HG03558 (cell line): ENCODE measurements around the gene CRYBG2.
"Not testable (repeated sequence)": the region's sequence is repeated elsewhere in the genome, so short reads cannot be mapped to it uniquely, and the experiment has no call there.

Source experiments
- ATAC-seq: cut with Tn5 transposase; IDR thresholded peaks from one replicate; pipeline ENCODE4 v1.9.1; 2021; ENCODE audit warnings: moderate number of reproducible peaks; ENCODE audit not compliant: unreplicated experiment; ENCODE audit errors: extremely low read depth

The CRYBG2 gene

DNA sequence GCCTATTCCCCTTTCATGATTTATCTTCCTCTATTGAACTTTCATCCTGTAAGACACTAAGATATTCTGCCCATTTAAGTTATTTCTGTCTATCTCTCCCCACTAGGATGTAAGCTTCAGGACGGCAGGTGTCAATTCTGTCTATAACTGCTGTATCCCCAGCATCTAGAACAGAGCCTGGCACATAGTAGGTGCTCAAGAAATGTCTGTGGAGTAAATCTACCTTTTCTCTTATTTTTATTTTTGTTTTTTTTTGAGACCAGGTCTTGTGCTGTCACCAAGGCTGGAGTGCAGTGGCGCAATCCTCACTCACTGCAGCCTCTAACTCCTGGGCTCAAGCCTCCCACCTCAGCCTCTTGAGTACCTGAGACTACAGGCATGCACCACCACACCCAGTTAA, 30.5 kb downstream of the CRYBG2 start:
- no peak for ATAC-seq

DNA sequence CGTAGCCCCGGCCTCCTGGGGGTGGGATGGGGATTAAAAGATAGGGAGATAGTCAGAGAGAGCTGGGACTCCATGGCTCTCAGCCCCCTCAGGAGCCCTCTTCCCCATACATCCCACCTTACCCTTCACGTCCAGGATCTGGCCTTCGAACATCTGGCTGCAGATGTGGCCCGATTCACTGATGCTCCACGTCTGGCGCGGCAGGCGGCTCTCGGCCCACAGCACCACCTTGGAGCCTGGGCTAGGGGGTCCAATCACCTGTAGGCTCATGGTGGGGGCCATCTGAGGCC, 31.9 kb downstream of the CRYBG2 start:
- ATAC-seq: no peak

DNA sequence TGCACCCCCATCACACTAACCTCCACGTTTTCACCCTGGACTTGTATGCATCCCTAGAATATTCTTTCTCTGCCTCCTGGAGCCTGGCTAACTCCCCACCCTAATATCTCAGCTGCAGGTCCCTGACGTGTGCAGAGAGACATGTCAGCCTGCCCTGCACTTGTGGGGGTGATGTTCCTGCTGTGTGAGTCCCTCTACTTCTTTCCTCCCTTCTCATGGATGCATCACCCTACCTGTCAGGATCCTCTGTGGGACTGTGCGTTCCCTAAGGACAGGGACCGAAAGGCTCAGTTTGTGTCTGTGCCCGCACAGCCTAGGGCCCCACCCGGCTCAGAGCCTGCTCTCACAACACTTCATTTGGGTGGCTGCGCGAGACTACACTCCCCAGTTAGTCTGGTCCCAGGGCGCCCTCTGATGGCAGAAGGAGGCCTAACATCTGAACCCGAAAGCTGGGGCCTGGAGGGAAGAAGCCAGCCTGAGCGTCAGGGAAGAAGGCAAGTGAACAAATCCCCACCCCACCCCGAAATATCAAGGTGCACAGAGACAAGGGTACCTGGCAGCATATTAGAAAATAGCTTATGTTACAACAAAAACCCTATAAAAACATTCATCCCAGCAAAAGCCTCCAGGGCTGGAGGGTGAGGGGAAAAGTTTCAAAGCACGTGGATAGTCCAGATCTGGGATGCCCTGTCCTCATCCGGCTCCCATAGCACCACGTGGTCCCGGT, 32.5 kb downstream of the CRYBG2 start:
- no peak for ATAC-seq

- no peak for ATAC-seq
Observed at GRCh38 chr1:26320896-26321295, 33.0 kb downstream of the CRYBG2 start.

- ATAC-seq: no peak
Observed at GRCh38 chr1:26318338-26319064, 35.4 kb downstream of the CRYBG2 start.

- ATAC-seq: no peak
Observed at GRCh38 chr1:26317612-26318337, 36.2 kb downstream of the CRYBG2 start, which contains the start of gene CD52. Gene CD52, plus strand, starts transcription at chr1:26317958. Its CDS starts 60 bp downstream, at chr1:26318018.

- no peak for ATAC-seq
Observed at GRCh38 chr1:26317146-26317545, 36.8 kb downstream of the CRYBG2 start.

- ATAC-seq: no peak
Observed at GRCh38 chr1:26315874-26316850, 37.8 kb downstream of the CRYBG2 start.

DNA sequence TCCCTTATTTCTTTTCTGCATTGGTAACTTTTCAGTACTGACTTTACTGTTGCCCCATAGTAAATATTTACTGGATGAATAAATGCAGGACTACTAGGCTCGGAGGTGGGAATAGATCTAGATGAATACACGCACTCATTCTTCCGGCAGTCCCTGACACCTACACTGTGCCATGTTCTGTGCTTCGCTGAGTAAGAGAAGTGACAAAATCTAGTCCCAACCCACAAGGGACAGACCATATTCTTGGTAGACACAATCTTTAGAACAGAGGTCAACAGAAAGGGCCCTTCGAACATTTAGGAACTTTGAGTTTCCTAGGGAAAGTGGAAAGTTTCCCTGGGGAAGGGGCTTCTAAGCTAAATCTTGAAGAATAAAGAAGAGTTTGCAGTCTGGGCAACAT, 39.4 kb downstream of the CRYBG2 start:
- ATAC-seq: no peak

DNA sequence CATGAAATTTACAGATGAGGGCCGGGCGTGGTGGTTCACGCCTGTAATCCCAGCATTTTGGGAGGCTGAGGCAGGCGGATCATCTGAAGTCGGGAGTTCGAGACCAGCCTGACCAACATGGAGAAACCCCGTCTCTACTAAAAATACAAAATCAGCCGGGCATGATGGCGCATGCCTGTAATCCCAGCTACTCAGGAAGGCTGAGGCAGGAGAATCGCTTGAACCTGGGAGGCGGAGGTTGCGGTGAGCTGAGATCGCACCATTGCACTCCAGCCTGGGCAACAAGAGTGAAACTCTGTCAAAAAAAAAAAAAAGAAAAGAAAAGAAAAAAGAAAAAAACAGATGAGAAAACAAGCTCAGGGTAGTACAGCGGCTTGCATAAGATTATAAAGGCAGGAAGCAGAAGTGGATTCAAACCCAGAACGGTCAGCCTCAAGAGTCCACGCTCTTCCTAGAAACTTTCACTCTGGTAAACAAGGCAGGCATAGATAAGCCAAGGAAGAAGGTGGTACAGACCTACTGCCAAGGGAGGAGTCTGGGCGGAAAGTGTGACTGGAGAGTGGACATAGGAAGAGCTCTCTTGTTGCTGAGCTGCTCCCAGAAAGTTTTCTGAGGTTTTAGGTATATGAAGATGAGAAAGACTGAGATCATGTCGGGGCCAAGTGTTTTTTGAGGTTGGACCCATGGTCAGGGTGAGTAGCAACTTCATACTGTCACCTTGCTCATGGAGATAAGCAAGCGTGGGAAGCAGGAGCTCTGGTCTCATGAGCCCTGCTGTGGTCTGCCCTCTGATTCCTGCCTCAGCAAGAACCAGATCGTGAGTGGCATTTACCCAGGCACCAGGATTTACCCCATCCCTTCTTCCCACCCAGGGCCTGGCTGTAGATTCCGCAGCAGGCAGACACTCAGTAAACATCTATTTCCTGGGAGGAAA, 45.7 kb downstream of the CRYBG2 start:
- ATAC-seq: not testable (repeated sequence)

DNA sequence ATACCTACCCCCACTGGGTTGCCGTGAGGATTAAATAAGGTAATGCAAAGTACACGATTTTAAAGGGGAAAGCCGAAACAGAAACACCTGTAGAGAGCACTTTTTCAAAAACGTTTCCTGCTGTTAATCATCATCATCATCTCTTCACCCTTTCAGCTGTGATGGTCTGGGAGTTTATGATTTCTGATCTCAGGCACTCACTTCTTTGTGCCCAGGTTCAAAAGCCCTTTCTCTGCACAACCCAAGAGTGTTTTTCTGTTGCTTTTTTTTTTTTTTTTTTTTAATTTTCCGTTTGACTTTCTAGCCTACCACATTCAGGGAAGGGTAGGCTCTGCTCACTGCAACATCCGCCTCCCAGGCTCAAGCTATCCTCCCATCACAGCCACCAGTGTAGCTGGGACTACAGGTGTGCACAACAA, 46.6 kb downstream of the CRYBG2 start:
- no peak for ATAC-seq

GRCh38 chr1:26306290-26307229, 47.4 kb downstream of the CRYBG2 start, which contains the start of gene UBXN11:
Gene UBXN11, minus strand, starts transcription at chr1:26306636. Its CDS starts 3,753 bp downstream, at chr1:26302883.
- ATAC-seq: peak; percentile 91

DNA sequence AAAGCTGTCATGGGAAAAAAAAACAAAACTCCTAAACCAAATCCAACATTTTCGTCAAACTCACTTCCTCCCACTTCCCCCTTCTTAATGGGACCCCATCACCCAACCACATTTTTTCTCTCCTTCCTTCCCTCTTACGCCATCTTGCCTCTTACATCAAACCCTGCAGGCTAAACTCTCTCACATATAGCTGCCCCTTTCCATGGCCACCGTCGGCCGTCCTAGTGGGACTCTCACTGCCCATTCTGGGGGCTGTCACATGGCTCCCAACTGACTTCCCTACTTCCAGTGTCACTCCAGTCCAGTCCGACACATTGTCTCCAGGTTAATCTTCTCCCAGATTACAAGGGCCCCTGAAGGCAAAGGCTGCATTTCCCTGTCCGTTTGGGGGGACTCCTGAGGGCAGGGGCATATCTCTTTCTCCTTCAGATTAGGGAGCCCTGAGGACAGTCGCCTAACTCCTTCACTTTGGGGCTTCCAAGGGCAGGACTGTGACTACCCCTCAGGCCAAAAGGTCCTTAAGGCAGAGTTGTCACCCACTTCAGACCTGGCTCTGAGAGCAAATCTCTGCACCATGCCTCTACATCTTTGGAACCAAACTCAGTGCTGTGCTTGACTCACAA, 48.2 kb downstream of the CRYBG2 start:
- ATAC-seq: no peak

GRCh38 chr1:26302733-26303405, 51.1 kb downstream of the CRYBG2 start:
- no peak for ATAC-seq

GRCh38 chr1:26300578-26301275, 53.2 kb downstream of the CRYBG2 start:
- no peak for ATAC-seq

DNA sequence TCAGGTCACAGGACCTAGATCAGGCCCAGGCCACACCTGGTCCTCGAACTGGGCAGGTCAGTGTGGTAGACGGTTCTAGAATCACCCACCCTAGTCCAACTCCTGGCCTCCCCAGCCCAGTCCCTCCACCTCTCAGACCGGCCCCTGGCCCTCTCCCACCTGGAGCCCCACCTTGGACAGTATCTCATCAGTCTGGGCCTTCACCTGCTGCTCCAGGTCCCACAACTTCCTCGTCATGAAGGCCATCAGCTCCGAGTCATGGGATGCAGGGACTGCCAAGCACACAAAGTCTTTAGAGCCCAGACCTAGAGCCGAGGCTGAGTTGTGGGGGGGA, 56.2 kb downstream of the CRYBG2 start:
- no peak for ATAC-seq
